SK-N-SH (cell line): Measurements from ENCODE around the gene PPRC1. TPM values are rescaled to one million over a fixed set of nuclear protein-coding genes. Genes with fewer than 3 reads are reported as not detected.

Experiments used
- CTCF ChIA-PET: fragments of 300-600, 350-600 bp; formaldehyde crosslinking; extraction: SDS; loops from one replicate; lab custom pipeline; 2021; lab: Yijun Ruan, JAX
- POLR2A ChIA-PET: fragments of 350-600 bp; sonication (Branson Sonifier 250); formaldehyde crosslinking; extraction: SDS; loops from one replicate; lab custom pipeline; 2020; ENCODE audit warnings: antibody characterized with exemption, inconsistent platforms; lab: Yijun Ruan, JAX
- DNase-seq: peaks from one replicate; pipeline ENCODE4 v3.0.0; 2012
- H2AFZ ChIP-seq: fragments of 200-600 bp; sonication (generic); 2 replicates; pipeline ENCODE4 v1.8.1; 2016; ENCODE audit warnings: antibody characterized with exemption, mild to moderate bottlenecking, low read depth
- H3F3A ChIP-seq: fragments of 200-600 bp; sonication (generic); replicated peaks from 2 replicates; pipeline ENCODE3; 2016; ENCODE audit warnings: antibody characterized with exemption, mild to moderate bottlenecking; ENCODE audit not compliant: insufficient read depth
- H3K27ac ChIP-seq, 2 experiments: fragments of 200-500 bp in 1 of 2; fragments of 200-600 bp in 1 of 2; sonication (Bioruptor generic) in 1 of 2; sonication (generic), shearing (Covaris generic) in 1 of 2; 2 replicates each; pipeline versions ENCODE4 v1.5.1 to v1.6.1; 2014 to 2016; ENCODE audit warnings: low read depth in 2 of 2, inconsistent platforms in 1 of 2, low read length in 1 of 2, mild to moderate bottlenecking in 1 of 2, mixed read lengths in 1 of 2
- H3K27me3 ChIP-seq: fragments of 200-600 bp; sonication (generic), shearing (Covaris generic); 2 replicates; pipeline ENCODE4 v1.6.1; 2016; ENCODE audit warnings: mixed run types; ENCODE audit not compliant: insufficient read depth
- H3K36me3 ChIP-seq, 2 experiments: fragments of 200-500 bp in 1 of 2; fragments of 200-600 bp in 1 of 2; sonication (Bioruptor generic) in 1 of 2; sonication (generic) in 1 of 2; replicated peaks in 1 of 2; 2 replicates each; pipeline versions ENCODE3 to v1.5.1; 2014 to 2016; ENCODE audit warnings: low read length in 1 of 2, mild to moderate bottlenecking in 1 of 2; ENCODE audit not compliant: insufficient read depth in 2 of 2, control insufficient read depth in 1 of 2
- H3K4me1 ChIP-seq, 2 experiments: fragments of 200-500 bp in 1 of 2; fragments of 200-600 bp in 1 of 2; sonication (Bioruptor generic) in 1 of 2; sonication (generic), shearing (Covaris generic) in 1 of 2; 2 replicates each; pipeline versions ENCODE4 v1.5.1 to v1.6.1; 2014 to 2016; ENCODE audit warnings: low read depth in 1 of 2, low read length in 1 of 2, mixed run types in 1 of 2; ENCODE audit not compliant: insufficient read depth in 2 of 2, control insufficient read depth in 1 of 2
- H3K4me2 ChIP-seq: fragments of 200-600 bp; sonication (generic), shearing (Covaris generic); 2 replicates; pipeline ENCODE4 v1.6.1; 2017; ENCODE audit warnings: mixed run types
- H3K4me3 ChIP-seq, 2 experiments: fragments of 200-500 bp in 1 of 2; fragments of 200-600 bp in 1 of 2; sonication (Bioruptor generic) in 1 of 2; sonication (generic), shearing (Covaris generic) in 1 of 2; 2 replicates each; pipeline versions ENCODE4 v1.5.1 to v1.8.1; 2014 to 2016; ENCODE audit warnings: low read depth in 2 of 2, inconsistent platforms in 1 of 2, low read length in 1 of 2, mild to moderate bottlenecking in 1 of 2, mixed read lengths in 1 of 2, moderate library complexity in 1 of 2
- H3K79me2 ChIP-seq: fragments of 200-600 bp; sonication (generic); 2 replicates; pipeline ENCODE4 v1.8.1; 2017; ENCODE audit warnings: mild to moderate bottlenecking; ENCODE audit not compliant: insufficient read depth
- H3K9ac ChIP-seq: fragments of 200-600 bp; sonication (generic); 2 replicates; pipeline ENCODE4 v1.6.1; 2017; ENCODE audit warnings: mixed run types
- H3K9me2 ChIP-seq: fragments of 200-600 bp; sonication (generic); 2 replicates; pipeline ENCODE4 v1.6.1; 2017; ENCODE audit warnings: mixed run types
- H3K9me3 ChIP-seq: fragments of 200-600 bp; sonication (generic); 2 replicates; pipeline ENCODE4 v1.6.1; 2017; ENCODE audit warnings: mixed run types, mild to moderate bottlenecking, moderate library complexity
- H4K20me1 ChIP-seq: fragments of 200-600 bp; sonication (generic); 2 replicates; pipeline ENCODE4 v1.6.1; 2017; ENCODE audit warnings: mild to moderate bottlenecking, mixed run types; ENCODE audit not compliant: insufficient read depth
- CHD2 ChIP-seq: fragments of 150-350 bp; IDR thresholded peaks from 2 replicates; pipeline ENCODE4 v1.6.1; 2018; ENCODE audit warnings: low read length; ENCODE audit not compliant: partially characterized antibody
- CTCF ChIP-seq: fragments of 200-600 bp; sonication (generic); IDR thresholded peaks from 2 replicates; pipeline ENCODE4 v1.6.1; 2017; ENCODE audit warnings: antibody characterized with exemption, mild to moderate bottlenecking, moderate library complexity
- FOXJ3 ChIP-seq: sonication (generic); formaldehyde crosslinking; IDR thresholded peaks from 2 replicates; pipeline ENCODE4 v1.5.1; 2020; ENCODE audit warnings: mild to moderate bottlenecking, missing genetic modification reagents
- FOXM1 ChIP-seq: IDR thresholded peaks from 2 replicates; pipeline ENCODE4 v1.4.0; 2012; ENCODE audit warnings: low read depth, mild to moderate bottlenecking
- GABPA ChIP-seq: IDR thresholded peaks from 2 replicates; pipeline ENCODE4 v1.4.0; 2012; ENCODE audit warnings: low read depth, mild to moderate bottlenecking
- GATA2 ChIP-seq: sonication (generic); formaldehyde crosslinking; IDR thresholded peaks from 2 replicates; pipeline ENCODE4 v1.5.0; 2020; ENCODE audit warnings: mild to moderate bottlenecking, missing genetic modification reagents
- NFIC ChIP-seq: IDR thresholded peaks from 2 replicates; pipeline ENCODE4 v1.4.0; 2012; ENCODE audit warnings: borderline replicate concordance
- REST ChIP-seq: IDR thresholded peaks from 2 replicates; pipeline ENCODE4 v1.6.1; 2012; ENCODE audit warnings: mild to moderate bottlenecking, low read depth, low read length, moderate library complexity
- RFX5 ChIP-seq: IDR thresholded peaks from 2 replicates; pipeline ENCODE4 v1.6.1; 2012; ENCODE audit warnings: mild to moderate bottlenecking, improper control_type of control experiment, low read length
- RXRA ChIP-seq: IDR thresholded peaks from 2 replicates; pipeline ENCODE4 v1.4.0; 2012; ENCODE audit warnings: low read depth, mild to moderate bottlenecking, borderline replicate concordance
- SMC3 ChIP-seq: IDR thresholded peaks from 2 replicates; pipeline ENCODE4 v1.6.1; 2012; ENCODE audit warnings: low read depth, low read length, improper control_type of control experiment
- TEAD4 ChIP-seq: IDR thresholded peaks from 2 replicates; pipeline ENCODE4 v1.4.0; 2012; ENCODE audit warnings: mild to moderate bottlenecking, borderline replicate concordance; ENCODE audit not compliant: insufficient read depth
- USF1 ChIP-seq: IDR thresholded peaks from 2 replicates; pipeline ENCODE4 v1.4.0; 2012; ENCODE audit warnings: low read depth, borderline replicate concordance
- WGBS: methylation state at CpG from one replicate; pipeline ENCODE4 v1.1.6; 2017; ENCODE audit warnings: low lambda C conversion rate; 5-methylcytosine and 5-hydroxymethylcytosine counted together
- polyA plus RNA-seq, 3 experiments: library from polyadenylated mRNA; depleted of rRNA; stranded (reverse); fragments of >200 nt; gene quantifications; 2 replicates each; pipeline ENCODE4 v1.2.3, GENCODE V29; 2012

Gene PPRC1
- polyA plus RNA-seq, 1 of the 3 experiments (the other 2 are of a cell fraction), result 23.1 TPM

GRCh38 chr10:102185811-102186527 lies 53.1 kb downstream of the PPRC1 start:
- POLR2A ChIA-PET, result interaction anchor here (0.6 kb wide), 1 partner anchor 83 kb away, joined by 3 read pairs; no protein-coding TSS in a partner anchor
- CTCF ChIA-PET, result interaction anchor here (1.1 to 2.1 kb wide), 5 partner anchors 10 to 213 kb away, joined by 3 to 7 read pairs (median 3); no protein-coding TSS in a partner anchor
- no peak for TF ChIP-seq FOXJ3
- TF ChIP-seq REST, result no peak
- no peak for TF ChIP-seq GATA2
- no peak for TF ChIP-seq RXRA
- TF ChIP-seq SMC3, result no peak
- TF ChIP-seq CHD2, result no peak
- TF ChIP-seq CTCF, result no peak
- TF ChIP-seq USF1, result no peak
- no peak for TF ChIP-seq GABPA
- TF ChIP-seq RFX5, result no peak
- TF ChIP-seq NFIC, result no peak
- no peak for TF ChIP-seq TEAD4
- no peak for TF ChIP-seq FOXM1

More at GRCh38 chr10:102185811-102186527, 53.1 kb downstream of the PPRC1 start:
- Histone ChIP-seq H4K20me1 (no peaks in the 10 kb centered on the region), H3K27ac (no peak overlapping the region), H3F3A (no peaks in the 10 kb centered on the region), H3K36me3 (no peaks in the 10 kb centered on the region), H3K4me2 (no peak overlapping the region), H3K79me2 (no peaks in the 10 kb centered on the region), H3K4me3 (no peak overlapping the region), H3K9ac (no peak overlapping the region), H3K9me3 (no peaks in the 10 kb centered on the region), H3K4me1 (no peaks in the 10 kb centered on the region; a peak in 1 of 4 replicates), H3K27me3 (no peaks in the 10 kb centered on the region), H3K9me2 (no peaks in the 10 kb centered on the region), H2AFZ (no peak overlapping the region)
- no peak for DNase-seq
- 56% methylated on average over 15 of the region's 15 CpGs for WGBS
